ENCODE measurements around the gene AMPH.

The AMPH gene

GRCh38 chr7:38630720-38631673 is at the start of gene AMPH:
TSS of gene AMPH (minus strand) at chr7:38631373. CDS start at chr7:38631351, 22 bp downstream.
- DNase-seq (ENCODE audit: low read depth in 2 of 3, low spot score in 1 of 3): peak in 2 of 3 donors; percentile 0 to 25

GRCh38 chr7:38679419-38679818 is 48.2 kb upstream of the AMPH start:
- DNase-seq (ENCODE audit: low read depth in 2 of 3, low spot score in 1 of 3): no peak

GRCh38 chr7:38678698-38679054 is 47.5 kb upstream of the AMPH start:
- no peak for DNase-seq (ENCODE audit: low read depth in 2 of 3, low spot score in 1 of 3)

- DNase-seq (ENCODE audit: low read depth in 2 of 3, low spot score in 1 of 3): no peak
Observed at GRCh38 chr7:38677981-38678697, 47.0 kb upstream of the AMPH start.

GRCh38 chr7:38675494-38676106 is 44.4 kb upstream of the AMPH start:
- DNase-seq (ENCODE audit: low read depth in 2 of 3, low spot score in 1 of 3): no peak

- DNase-seq (ENCODE audit: low read depth in 2 of 3, low spot score in 1 of 3): no peak
Observed at GRCh38 chr7:38674513-38674912, 43.3 kb upstream of the AMPH start.

GRCh38 chr7:38673795-38674194 is 42.6 kb upstream of the AMPH start:
- DNase-seq (ENCODE audit: low read depth in 2 of 3, low spot score in 1 of 3): no peak

GRCh38 chr7:38671911-38672905 is 41.0 kb upstream of the AMPH start:
- no peak for DNase-seq (ENCODE audit: low read depth in 2 of 3, low spot score in 1 of 3)

GRCh38 chr7:38669965-38670520 is 38.9 kb upstream of the AMPH start:
- DNase-seq (ENCODE audit: low read depth in 2 of 3, low spot score in 1 of 3): no peak

- no peak for DNase-seq (ENCODE audit: low read depth in 2 of 3, low spot score in 1 of 3)
Observed at GRCh38 chr7:38664972-38665371, 33.8 kb upstream of the AMPH start.

- DNase-seq (ENCODE audit: low read depth in 2 of 3, low spot score in 1 of 3): peak in 1 of 3 donors; percentile 8
Observed at GRCh38 chr7:38660427-38661099, 29.4 kb upstream of the AMPH start.

- no peak for DNase-seq (ENCODE audit: low read depth in 2 of 3, low spot score in 1 of 3)
Observed at GRCh38 chr7:38659931-38660330, 28.8 kb upstream of the AMPH start.

GRCh38 chr7:38658921-38659320 is 27.7 kb upstream of the AMPH start:
- no peak for DNase-seq (ENCODE audit: low read depth in 2 of 3, low spot score in 1 of 3)

- no peak for DNase-seq (ENCODE audit: low read depth in 2 of 3, low spot score in 1 of 3)
Observed at GRCh38 chr7:38656968-38657367, 25.8 kb upstream of the AMPH start.

GRCh38 chr7:38655833-38656774 is 24.9 kb upstream of the AMPH start:
- no peak for DNase-seq (ENCODE audit: low read depth in 2 of 3, low spot score in 1 of 3)

GRCh38 chr7:38637957-38638356 is 6.8 kb upstream of the AMPH start:
- no peak for DNase-seq (ENCODE audit: low read depth in 2 of 3, low spot score in 1 of 3)

- no peak for DNase-seq (ENCODE audit: low read depth in 2 of 3, low spot score in 1 of 3)
Observed at GRCh38 chr7:38632411-38632810, 1.2 kb upstream of the AMPH start.

- no peak for DNase-seq (ENCODE audit: low read depth in 2 of 3, low spot score in 1 of 3)
Observed at GRCh38 chr7:38629651-38630510, 1.3 kb downstream of the AMPH start.
